Endodermal cell (in vitro differentiated cells): ENCODE results near the gene KCNN2. TPM values are rescaled to one million over a fixed set of nuclear protein-coding genes. Genes with fewer than 3 reads are reported as not detected.
A peak's percentile ranks its signal among the peaks of the same experiment; 100 is the strongest.

Experiments used
- DNase-seq: peaks from one replicate; pipeline ENCODE4 v3.0.0-alpha.2; 2017
- H3K27ac ChIP-seq: 2 replicates; pipeline ENCODE4 v1.5.1; 2013; ENCODE audit warnings: mild to moderate bottlenecking, low read depth, low read length, moderate library complexity
- H3K27me3 ChIP-seq: 2 replicates; pipeline ENCODE4 v1.6.1; 2013; ENCODE audit warnings: mild to moderate bottlenecking, low read length, moderate library complexity; ENCODE audit not compliant: insufficient read depth, control insufficient read depth, poor library complexity, severe bottlenecking
- H3K36me3 ChIP-seq: 2 replicates; pipeline ENCODE4 v1.7.0; 2013; ENCODE audit warnings: mild to moderate bottlenecking, low read length, moderate library complexity; ENCODE audit not compliant: control insufficient read depth, insufficient read depth
- H3K4me1 ChIP-seq: one replicate; pipeline ENCODE4 v1.7.0; 2013; ENCODE audit warnings: low read length; ENCODE audit not compliant: control insufficient read depth, insufficient read depth
- H3K4me3 ChIP-seq: 2 replicates; pipeline ENCODE4 v1.5.1; 2013; ENCODE audit warnings: mild to moderate bottlenecking, low read length, moderate library complexity
- H3K9ac ChIP-seq: 2 replicates; pipeline ENCODE4 v1.6.1; 2013; ENCODE audit warnings: mild to moderate bottlenecking, low read length, moderate library complexity; ENCODE audit not compliant: poor library complexity, severe bottlenecking; ENCODE audit errors: extremely low read depth
- H3K9me3 ChIP-seq: 2 replicates; pipeline ENCODE4 v1.6.1; 2013; ENCODE audit warnings: mild to moderate bottlenecking, low read length, moderate library complexity; ENCODE audit not compliant: control insufficient read depth
- H3K27ac Mint-ChIP-seq: 2 replicates; pipeline ENCODE4 v1.8.0; 2020; ENCODE audit warnings: mixed read lengths
- H3K27me3 Mint-ChIP-seq: 2 replicates; pipeline ENCODE4 v1.8.0; 2021; ENCODE audit warnings: mild to moderate bottlenecking, mixed read lengths; ENCODE audit not compliant: insufficient read depth
- H3K36me3 Mint-ChIP-seq: 2 replicates; pipeline ENCODE4 v1.8.0; 2020; ENCODE audit warnings: low read depth, mixed read lengths
- H3K4me1 Mint-ChIP-seq: 2 replicates; pipeline ENCODE4 v1.8.0; 2020; ENCODE audit warnings: mixed read lengths
- H3K4me3 Mint-ChIP-seq: 2 replicates; pipeline ENCODE4 v1.8.0; 2020; ENCODE audit warnings: mild to moderate bottlenecking, moderate library complexity, mixed read lengths
- H3K9me3 Mint-ChIP-seq: 2 replicates; pipeline ENCODE4 v1.8.0; 2020; ENCODE audit warnings: mild to moderate bottlenecking, mixed read lengths
- CTCF ChIP-seq: fragments of 200-600 bp; sonication (generic); conservative IDR thresholded peaks from 2 replicates; pipeline ENCODE4 v1.5.0; 2021; ENCODE audit warnings: antibody characterized with exemption, mild to moderate bottlenecking
- WGBS, 2 experiments: methylation state at CpG; one replicate each; pipeline versions ENCODE4 v1.1.5 to v1.1.7; 2013; ENCODE audit warnings: missing lambda C conversion rate in 2 of 2, mixed read lengths in 1 of 2; ENCODE audit not compliant: insufficient coverage in 1 of 2, insufficient read length in 1 of 2; 5-methylcytosine and 5-hydroxymethylcytosine counted together
- total RNA-seq, 2 donors: library from RNA; stranded (reverse); fragmentation: NEBNext Ultra II Directional in 1 of 2; extraction: Animal tissue kit (Norgen Biotek cat#: 25700) in 1 of 2; gene quantifications; 2 replicates in 1 of 2; 3 replicates in 1 of 2; pipeline ENCODE4 v1.2.1, GENCODE V29; 2021

The KCNN2 gene
- total RNA-seq, 2 donors from 2014 or later: 3.0 to 4.7 TPM

- no peak overlapping the region for H3K27ac Mint-ChIP-seq
Observed at GRCh38 chr5:114339108-114339507, 22.8 kb upstream of the KCNN2 start.

DNA sequence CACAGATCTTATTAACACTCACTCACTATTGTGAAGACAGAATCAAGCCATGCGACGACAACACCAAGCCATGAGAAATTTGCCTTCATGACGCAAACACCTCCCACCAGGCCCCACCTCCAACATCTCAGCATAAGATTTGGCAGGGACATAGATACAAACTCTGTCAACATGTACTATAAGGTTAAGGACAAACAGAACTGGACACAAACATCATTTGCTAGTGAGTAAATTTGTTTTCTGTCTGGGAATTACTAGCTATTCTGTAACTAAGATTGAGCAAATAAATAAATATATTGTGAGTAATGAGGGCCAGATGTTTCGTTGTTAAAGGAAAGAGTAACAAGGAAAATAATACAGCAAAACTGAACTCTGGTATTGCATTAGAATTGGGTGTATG lies 15.7 kb upstream of the KCNN2 start:
- no peaks in the 10 kb centered on the region for H3K9me3 ChIP-seq
- H3K4me1 ChIP-seq: no peaks in the 10 kb centered on the region
- no peak overlapping the region for H3K4me3 Mint-ChIP-seq
- no peak overlapping the region for H3K27ac ChIP-seq
- no peaks in the 10 kb centered on the region for H3K27me3 Mint-ChIP-seq
- DNase-seq: no peak
- WGBS, 2 experiments: 97 to 100% methylated on average over 3 to 4 of the region's 4 CpGs
- no peak overlapping the region for H3K9ac ChIP-seq
- no peaks in the 10 kb centered on the region for H3K4me1 Mint-ChIP-seq
- TF ChIP-seq CTCF: no peak
- H3K36me3 ChIP-seq: no peaks in the 10 kb centered on the region
- H3K27me3 ChIP-seq: no peaks in the 10 kb centered on the region
- no peak overlapping the region for H3K4me3 ChIP-seq
- H3K27ac Mint-ChIP-seq: no peak overlapping the region
- peaks cover 6% of the 10 kb centered on the region for H3K9me3 Mint-ChIP-seq
- H3K36me3 Mint-ChIP-seq: no peaks in the 10 kb centered on the region

More at GRCh38 chr5:114339108-114339507, 22.8 kb upstream of the KCNN2 start:
- no peak overlapping the region for H3K27ac ChIP-seq
- Mint-ChIP-seq H3K36me3 (no peaks in the 10 kb centered on the region), H3K27me3 (no peaks in the 10 kb centered on the region), H3K9me3 (peaks cover 6% of the 10 kb centered on the region), H3K4me1 (no peaks in the 10 kb centered on the region), H3K4me3 (no peak overlapping the region)
- no peak for TF ChIP-seq CTCF
- 67 to 90% methylated on average over 1 to 3 of the region's 3 CpGs for WGBS, 2 experiments
- H3K4me1 ChIP-seq: no peaks in the 10 kb centered on the region
- no peaks in the 10 kb centered on the region for H3K9me3 ChIP-seq
- H3K9ac ChIP-seq: no peak overlapping the region
- no peak overlapping the region for H3K4me3 ChIP-seq
- no peaks in the 10 kb centered on the region for H3K36me3 ChIP-seq
- no peaks in the 10 kb centered on the region for H3K27me3 ChIP-seq
- DNase-seq: no peak

GRCh38 chr5:114355086-114355830 lies 6.6 kb upstream of the KCNN2 start:
- Mint-ChIP-seq H3K4me3 (no peak overlapping the region), H3K9me3 (no peaks in the 10 kb centered on the region), H3K4me1 (peaks cover 10% of the 10 kb centered on the region), H3K27ac (no peak overlapping the region), H3K36me3 (no peaks in the 10 kb centered on the region), H3K27me3 (peaks cover 11% of the 10 kb centered on the region)
- Histone ChIP-seq H3K36me3 (no peaks in the 10 kb centered on the region), H3K9me3 (no peaks in the 10 kb centered on the region), H3K27me3 (peaks cover 12% of the 10 kb centered on the region), H3K4me3 (no peak overlapping the region), H3K4me1 (no peaks in the 10 kb centered on the region), H3K27ac (no peak overlapping the region), H3K9ac (no peak overlapping the region)
- TF ChIP-seq CTCF: no peak
- DNase-seq: peak; percentile 50
- WGBS, 2 experiments: 67 to 78% methylated on average over 1 to 5 of the region's 5 CpGs
